Fibroblast of lung (primary cell): ENCODE results near the gene RNF181. TPM values are rescaled to one million over a fixed set of nuclear protein-coding genes. Genes with fewer than 3 reads are reported as not detected.

Experiments
- DNase-seq, 2 donors: peaks; one replicate each; pipeline versions ENCODE4 v3.0.0 to v3.0.0-alpha.2; 2010; ENCODE audit warnings: low read depth in 2 of 2
- H2AFZ ChIP-seq: 2 replicates; pipeline ENCODE4 v1.5.1; 2012; ENCODE audit warnings: low read length, control low read depth, inconsistent platforms
- H3K27ac ChIP-seq: 2 replicates; pipeline ENCODE4 v1.5.1; 2011; ENCODE audit warnings: low read length, control low read depth; ENCODE audit not compliant: insufficient read depth
- H3K27me3 ChIP-seq: 2 replicates; pipeline ENCODE4 v1.5.1; 2011; ENCODE audit warnings: mild to moderate bottlenecking, low read length; ENCODE audit not compliant: control insufficient read depth, insufficient read depth
- H3K36me3 ChIP-seq: 2 replicates; pipeline ENCODE4 v1.5.1; 2011; ENCODE audit warnings: low read length; ENCODE audit not compliant: control insufficient read depth, insufficient read depth
- H3K4me1 ChIP-seq: 2 replicates; pipeline ENCODE4 v1.5.1; 2011; ENCODE audit warnings: low read length; ENCODE audit not compliant: control insufficient read depth, insufficient read depth; ENCODE audit errors: extremely low read depth
- H3K4me2 ChIP-seq: 2 replicates; pipeline ENCODE4 v1.5.1; 2011; ENCODE audit warnings: low read length, control low read depth; ENCODE audit not compliant: insufficient read depth; ENCODE audit errors: extremely low read depth
- H3K4me3 ChIP-seq, 4 experiments: fragments of 200-600 bp in 1 of 4; sonication (generic) in 1 of 4; replicated peaks in 1 of 4; 2 replicates each; pipeline ENCODE4 v1.5.1; 2011 to 2016; ENCODE audit warnings: low read length in 4 of 4, low read depth in 3 of 4, mild to moderate bottlenecking in 3 of 4, control low read depth in 2 of 4, inconsistent platforms in 1 of 4, mixed read lengths in 1 of 4; ENCODE audit not compliant: insufficient read depth in 1 of 4; ENCODE audit errors: control extremely low read depth in 1 of 4
- H3K79me2 ChIP-seq: 2 replicates; pipeline ENCODE4 v1.5.1; 2012; ENCODE audit warnings: mild to moderate bottlenecking, low read length, inconsistent platforms; ENCODE audit not compliant: control insufficient read depth, insufficient read depth
- H3K9ac ChIP-seq: 2 replicates; pipeline ENCODE4 v1.5.1; 2011; ENCODE audit warnings: mild to moderate bottlenecking, low read length, control low read depth; ENCODE audit not compliant: insufficient read depth
- H3K9me3 ChIP-seq: 2 replicates; pipeline ENCODE4 v1.5.1; 2012; ENCODE audit warnings: low read depth, low read length; ENCODE audit not compliant: control insufficient read depth, insufficient read depth
- H4K20me1 ChIP-seq: 2 replicates; pipeline ENCODE4 v1.5.1; 2011; ENCODE audit warnings: low read length; ENCODE audit not compliant: control insufficient read depth, insufficient read depth; ENCODE audit errors: extremely low read depth
- CTCF ChIP-seq, 2 donors: IDR thresholded peaks in 1 of 2; conservative IDR thresholded peaks in 1 of 2; 1 replicate in 1 of 2; 2 replicates in 1 of 2; pipeline ENCODE4 v1.5.1; 2011 to 2012; ENCODE audit warnings: low read length in 2 of 2, control low read depth in 1 of 2, inconsistent platforms in 1 of 2, low read depth in 1 of 2, mild to moderate bottlenecking in 1 of 2
- EZH2 ChIP-seq: IDR thresholded peaks from 2 replicates; pipeline ENCODE4 v1.5.1; 2012; ENCODE audit warnings: low read length, control low read depth, mild to moderate bottlenecking; ENCODE audit errors: missing control alignments
- polyA plus RNA-seq, 2 donors: library from polyadenylated mRNA; depleted of rRNA in 1 of 2; stranded (reverse) in 1 of 2; unstranded in 1 of 2; fragments of >200 nt; gene quantifications; 2 replicates each; pipeline ENCODE4 v1.2.1, GENCODE V29; 2011 to 2012; ENCODE audit warnings: missing spikeins in 1 of 2
- total RNA-seq: library from RNA; depleted of rRNA; stranded (reverse); fragments of >200 nt; gene quantifications from 2 replicates; pipeline ENCODE4 v1.2.1, GENCODE V29; 2014

Gene RNF181
- total and polyA plus RNA-seq, 2 donors (not counting 1 experiment from before 2014, with no cell fraction given) = 247 to 276 TPM

- TF ChIP-seq EZH2 = no peak
- no peak for TF ChIP-seq CTCF (conservative IDR thresholded peaks at IDR 0.05 in 1 of 2, IDR thresholded peaks at IDR 0.05 in 1 of 2; ENCODE audit: low read depth in 1 of 2, low read length in 2 of 2)
Measured at GRCh38 chr2:85642725-85643124, 47.2 kb downstream of the RNF181 start.

GRCh38 chr2:85644909-85645308, 49.4 kb downstream of the RNF181 start:
- H3K27me3 ChIP-seq = no peaks in the 10 kb centered on the region
- no peak for DNase-seq
- H3K9me3 ChIP-seq = no peaks in the 10 kb centered on the region
- no peak overlapping the region for H3K9ac ChIP-seq
- H3K79me2 ChIP-seq = no peaks in the 10 kb centered on the region
- peaks cover 19% of the 10 kb centered on the region for H3K36me3 ChIP-seq
- no peak overlapping the region for H3K27ac ChIP-seq
- peaks cover 17% of the 10 kb centered on the region for H3K4me1 ChIP-seq
- TF ChIP-seq CTCF (conservative IDR thresholded peaks at IDR 0.05 in 1 of 2, IDR thresholded peaks at IDR 0.05 in 1 of 2; ENCODE audit: low read depth in 1 of 2, low read length in 2 of 2) (no peak), EZH2 (no peak)
- no peak overlapping the region for H2AFZ ChIP-seq
- H4K20me1 ChIP-seq = no peaks in the 10 kb centered on the region
- no peak overlapping the region for H3K4me3 ChIP-seq
- no peak overlapping the region for H3K4me2 ChIP-seq

More at GRCh38 chr2:85642725-85643124, 47.2 kb downstream of the RNF181 start:
- H3K79me2 ChIP-seq = no peaks in the 10 kb centered on the region
- H3K4me3 ChIP-seq = no peak overlapping the region
- no peaks in the 10 kb centered on the region for H3K9me3 ChIP-seq
- H3K27ac ChIP-seq = no peak overlapping the region
- DNase-seq = no peak
- no peaks in the 10 kb centered on the region for H4K20me1 ChIP-seq
- no peaks in the 10 kb centered on the region for H3K4me1 ChIP-seq
- H3K36me3 ChIP-seq = peaks cover 26% of the 10 kb centered on the region
- H3K27me3 ChIP-seq = no peaks in the 10 kb centered on the region
- H3K9ac ChIP-seq = no peak overlapping the region
- no peak overlapping the region for H3K4me2 ChIP-seq
- H2AFZ ChIP-seq = no peak overlapping the region

- DNase-seq = no peak
- Histone ChIP-seq H3K27ac (no peak overlapping the region), H3K36me3 (peaks cover 17% of the 10 kb centered on the region), H3K79me2 (no peaks in the 10 kb centered on the region), H3K9ac (no peak overlapping the region), H4K20me1 (no peaks in the 10 kb centered on the region), H3K4me1 (peaks cover 21% of the 10 kb centered on the region), H3K4me2 (no peak overlapping the region), H3K27me3 (no peaks in the 10 kb centered on the region), H3K9me3 (no peaks in the 10 kb centered on the region), H3K4me3 (no peak overlapping the region), H2AFZ (no peak overlapping the region)
- TF ChIP-seq EZH2 = no peak
- no peak for TF ChIP-seq CTCF (conservative IDR thresholded peaks at IDR 0.05 in 1 of 2, IDR thresholded peaks at IDR 0.05 in 1 of 2; ENCODE audit: low read depth in 1 of 2, low read length in 2 of 2)
Measured at GRCh38 chr2:85646166-85646565, 50.6 kb downstream of the RNF181 start.

Other genes with a start within 250 kb of the RNF181 start
- gene RETSAT, start 241.2 kb upstream of the RNF181 start, total RNA-seq = 61.6 and 87.0 TPM in 2 replicates
- 38.6 and 39.3 TPM in 2 replicates for gene RETSAT, start 241.2 kb upstream of the RNF181 start, polyA plus RNA-seq
- gene ELMOD3, start 241.0 kb upstream of the RNF181 start, total RNA-seq = 20.3 and 27.9 TPM in 2 replicates
- 11.8 and 13.0 TPM in 2 replicates for gene ELMOD3, start 241.0 kb upstream of the RNF181 start, polyA plus RNA-seq
- 105 and 193 TPM in 2 replicates for gene CAPG, start 185.4 kb upstream of the RNF181 start, total RNA-seq
- 43.8 and 159 TPM in 2 replicates for gene CAPG, start 185.4 kb upstream of the RNF181 start, polyA plus RNA-seq
- 0.77 and 2.1 TPM in 2 replicates for gene SH2D6, start 177.0 kb upstream of the RNF181 start, total RNA-seq
- gene SH2D6, start 177.0 kb upstream of the RNF181 start, polyA plus RNA-seq = 0.16 and 0.29 TPM in 2 replicates
- gene MAT2A, start 56.6 kb upstream of the RNF181 start, total RNA-seq = 176 and 270 TPM in 2 replicates
- 334 and 369 TPM in 2 replicates for gene MAT2A, start 56.6 kb upstream of the RNF181 start, polyA plus RNA-seq
- 28.8 and 46.1 TPM in 2 replicates for gene GGCX, start 34.3 kb upstream of the RNF181 start, total RNA-seq
- gene GGCX, start 34.3 kb upstream of the RNF181 start, polyA plus RNA-seq = 34.4 and 48.8 TPM in 2 replicates
- gene VAMP8, start 18.2 kb upstream of the RNF181 start, total RNA-seq = 2.1 and 2.3 TPM in 2 replicates
- gene VAMP8, start 18.2 kb upstream of the RNF181 start, polyA plus RNA-seq = 17.7 and 80.6 TPM in 2 replicates
- 45.5 and 69.5 TPM in 2 replicates for gene VAMP5, start 11.3 kb upstream of the RNF181 start, total RNA-seq
- 190 and 212 TPM in 2 replicates for gene VAMP5, start 11.3 kb upstream of the RNF181 start, polyA plus RNA-seq
- 11.8 and 13.2 TPM in 2 replicates for gene TMEM150A, start 7.0 kb downstream of the RNF181 start, total RNA-seq
- gene TMEM150A, start 7.0 kb downstream of the RNF181 start, polyA plus RNA-seq = 11.4 and 15.5 TPM in 2 replicates
- gene C2orf68, start 16.3 kb downstream of the RNF181 start, total RNA-seq = 16.9 and 26.1 TPM in 2 replicates
- 11.0 and 15.4 TPM in 2 replicates for gene C2orf68, start 16.3 kb downstream of the RNF181 start, polyA plus RNA-seq
- gene USP39, start 20.4 kb downstream of the RNF181 start, total RNA-seq = 34.9 and 41.1 TPM in 2 replicates
- 53.5 and 63.5 TPM in 2 replicates for gene USP39, start 20.4 kb downstream of the RNF181 start, polyA plus RNA-seq
- not detected in 2 replicates for gene SFTPB, start 72.5 kb downstream of the RNF181 start, total RNA-seq
- not detected in 2 replicates for gene SFTPB, start 72.5 kb downstream of the RNF181 start, polyA plus RNA-seq
- under 0.01 TPM in 1 of 2 replicates, not detected in the other for gene GNLY, start 98.6 kb downstream of the RNF181 start, total RNA-seq
- not detected in 2 replicates for gene GNLY, start 98.6 kb downstream of the RNF181 start, polyA plus RNA-seq
- 19.0 and 19.2 TPM in 2 replicates for gene ATOH8, start 158.2 kb downstream of the RNF181 start, total RNA-seq
- 5.6 and 7.1 TPM in 2 replicates for gene ATOH8, start 158.2 kb downstream of the RNF181 start, polyA plus RNA-seq